Measurements from ENCODE around the gene OR52J3.
"Not testable (repeated sequence)": the region's sequence is repeated elsewhere in the genome, so short reads cannot be mapped to it uniquely, and the experiment has no call there.

OR52J3 gene

DNA sequence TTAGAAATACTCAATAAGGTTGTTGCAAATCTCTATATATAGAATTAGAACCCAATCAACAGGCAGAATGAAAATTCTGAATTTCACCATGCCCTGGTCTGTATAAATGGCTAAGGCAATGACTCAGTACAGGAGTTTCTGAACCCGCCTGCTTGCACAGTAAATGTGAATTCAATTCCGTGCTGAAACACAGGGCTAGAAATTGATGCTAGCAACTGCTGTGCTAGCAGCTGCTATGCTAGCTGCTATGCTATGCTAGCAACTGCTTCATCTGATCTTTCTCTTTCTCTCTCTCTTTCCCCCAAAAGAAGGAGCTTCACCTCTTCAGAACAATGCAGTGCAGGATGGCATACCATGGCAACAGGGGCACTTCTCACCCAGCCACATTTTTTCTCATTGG is 9.7 kb upstream of the OR52J3 start:
- H3K4me3 ChIP-seq (replicated peaks; ENCODE audit: low read depth, low read length): no peak overlapping the region
- no peak for DNase-seq (ENCODE audit: extremely low read depth, low read depth)
- TF ChIP-seq, protein P1, sequence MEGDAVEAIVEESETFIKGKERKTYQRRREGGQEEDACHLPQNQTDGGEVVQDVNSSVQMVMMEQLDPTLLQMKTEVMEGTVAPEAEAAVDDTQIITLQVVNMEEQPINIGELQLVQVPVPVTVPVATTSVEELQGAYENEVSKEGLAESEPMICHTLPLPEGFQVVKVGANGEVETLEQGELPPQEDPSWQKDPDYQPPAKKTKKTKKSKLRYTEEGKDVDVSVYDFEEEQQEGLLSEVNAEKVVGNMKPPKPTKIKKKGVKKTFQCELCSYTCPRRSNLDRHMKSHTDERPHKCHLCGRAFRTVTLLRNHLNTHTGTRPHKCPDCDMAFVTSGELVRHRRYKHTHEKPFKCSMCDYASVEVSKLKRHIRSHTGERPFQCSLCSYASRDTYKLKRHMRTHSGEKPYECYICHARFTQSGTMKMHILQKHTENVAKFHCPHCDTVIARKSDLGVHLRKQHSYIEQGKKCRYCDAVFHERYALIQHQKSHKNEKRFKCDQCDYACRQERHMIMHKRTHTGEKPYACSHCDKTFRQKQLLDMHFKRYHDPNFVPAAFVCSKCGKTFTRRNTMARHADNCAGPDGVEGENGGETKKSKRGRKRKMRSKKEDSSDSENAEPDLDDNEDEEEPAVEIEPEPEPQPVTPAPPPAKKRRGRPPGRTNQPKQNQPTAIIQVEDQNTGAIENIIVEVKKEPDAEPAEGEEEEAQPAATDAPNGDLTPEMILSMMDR (IDR thresholded peaks at IDR 0.05; ENCODE audit: low read depth, low read length, missing control alignments): no peak

DNA sequence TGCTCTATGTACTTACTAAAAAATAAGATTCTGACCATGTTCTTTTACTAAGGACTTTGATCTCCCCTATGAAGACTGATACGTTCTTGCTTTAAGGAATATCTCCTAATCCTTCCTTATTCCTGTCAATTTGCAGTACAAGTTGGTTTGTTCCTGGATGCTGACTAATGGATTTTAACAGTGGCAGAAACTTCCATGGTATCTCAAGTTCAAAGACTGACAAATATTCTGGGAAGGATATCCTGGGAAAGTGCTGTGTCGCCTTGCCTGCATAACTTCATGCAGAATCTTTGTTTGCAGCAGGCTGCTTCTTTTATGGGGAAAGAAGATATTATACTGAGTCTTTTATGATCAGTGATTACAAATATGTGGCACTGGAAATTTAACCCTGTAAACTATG is 8.4 kb upstream of the OR52J3 start:
- DNase-seq (ENCODE audit: extremely low read depth, low read depth): no peak
- TF ChIP-seq, protein P1 (IDR thresholded peaks at IDR 0.05; ENCODE audit: low read depth, low read length, missing control alignments): no peak
- no peak overlapping the region for H3K4me3 ChIP-seq (replicated peaks; ENCODE audit: low read depth, low read length)

DNA sequence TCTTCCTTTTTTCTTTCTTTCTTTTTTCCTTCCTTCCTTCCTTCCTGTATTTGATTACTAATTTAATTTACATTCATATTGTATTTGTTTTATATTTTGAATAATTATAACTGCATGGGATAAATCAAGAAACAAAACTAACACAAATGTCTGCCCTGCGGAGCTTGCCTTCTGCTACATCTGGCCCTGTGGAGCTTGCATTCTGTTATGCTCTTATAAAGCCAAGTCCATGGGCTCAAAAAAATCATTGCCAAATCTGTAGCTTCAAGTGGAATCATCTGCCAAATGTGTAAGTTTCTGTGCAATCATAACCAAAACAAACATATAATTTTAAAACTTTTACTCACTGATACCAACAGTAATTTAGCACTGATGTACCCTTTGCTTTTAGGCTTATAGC is 8.0 kb upstream of the OR52J3 start:
- DNase-seq (ENCODE audit: extremely low read depth, low read depth): no peak
- H3K4me3 ChIP-seq (replicated peaks; ENCODE audit: low read depth, low read length): no peak overlapping the region
- TF ChIP-seq, protein P1 (IDR thresholded peaks at IDR 0.05; ENCODE audit: low read depth, low read length, missing control alignments): no peak

DNA sequence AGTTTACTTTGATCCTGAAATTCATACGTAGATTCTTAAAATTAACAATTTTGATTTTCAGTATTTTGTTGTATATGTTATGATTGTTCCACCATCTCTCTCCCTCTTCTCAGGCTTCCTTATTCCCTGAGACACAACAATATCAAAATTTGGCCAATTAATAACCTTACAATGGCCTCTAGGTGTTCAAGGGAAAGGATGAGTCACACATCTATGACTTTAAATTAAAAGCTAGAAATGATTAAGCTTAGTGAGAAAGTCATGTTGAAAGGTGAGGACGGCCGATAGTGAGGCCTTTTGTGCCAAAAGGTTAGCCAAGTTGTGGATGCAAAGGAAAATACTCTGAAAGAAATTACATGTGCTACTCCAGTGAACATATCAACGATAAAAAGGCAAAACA is 5.5 kb upstream of the OR52J3 start:
- TF ChIP-seq, protein P1 (IDR thresholded peaks at IDR 0.05; ENCODE audit: low read depth, low read length, missing control alignments): no peak
- no peak for DNase-seq (ENCODE audit: extremely low read depth, low read depth)
- H3K4me3 ChIP-seq (replicated peaks; ENCODE audit: low read depth, low read length): no peak overlapping the region

DNA sequence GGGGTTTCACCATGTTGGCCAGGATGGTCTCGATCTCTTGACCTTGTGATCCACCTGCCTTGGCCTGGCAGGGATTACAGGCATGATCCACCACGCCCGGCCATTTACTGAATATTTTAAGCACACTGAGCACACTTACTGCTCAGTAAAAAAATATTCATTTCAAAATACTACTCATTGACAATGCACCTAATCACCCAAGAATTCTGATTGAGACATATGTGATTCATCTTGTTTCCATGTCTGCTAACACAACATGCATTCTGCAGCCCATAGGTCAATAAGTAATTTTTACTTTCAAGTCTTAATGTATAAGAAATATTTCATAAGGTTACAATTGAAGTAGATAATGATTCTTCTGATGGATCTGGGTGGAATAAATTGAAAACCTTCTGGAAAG is 4.2 kb upstream of the OR52J3 start:
- DNase-seq (ENCODE audit: extremely low read depth, low read depth): no peak
- no peak overlapping the region for H3K4me3 ChIP-seq (replicated peaks; ENCODE audit: low read depth, low read length)
- TF ChIP-seq, protein P1 (IDR thresholded peaks at IDR 0.05; ENCODE audit: low read depth, low read length, missing control alignments): no peak

DNA sequence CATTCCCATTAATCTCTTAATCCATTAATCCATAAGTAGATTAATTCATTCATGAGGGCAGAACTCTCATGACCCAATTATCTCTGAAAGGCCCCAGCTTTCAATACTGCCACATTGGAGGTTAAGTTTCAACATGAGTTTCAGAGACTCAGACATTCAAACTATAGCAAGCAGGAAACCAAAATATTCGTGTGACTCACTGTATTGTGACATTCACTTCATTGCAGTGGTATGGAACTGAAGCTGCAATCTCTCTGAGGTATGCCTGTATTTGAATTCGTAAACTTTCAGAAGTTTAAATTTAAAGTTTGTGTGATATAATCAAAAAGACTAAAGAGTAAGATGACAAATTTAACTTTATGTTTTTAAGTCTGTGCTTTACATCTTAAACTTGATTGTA is 2.9 kb upstream of the OR52J3 start:
- DNase-seq (ENCODE audit: extremely low read depth, low read depth): no peak
- TF ChIP-seq, protein P1 (IDR thresholded peaks at IDR 0.05; ENCODE audit: low read depth, low read length, missing control alignments): no peak
- no peak overlapping the region for H3K4me3 ChIP-seq (replicated peaks; ENCODE audit: low read depth, low read length)

DNA sequence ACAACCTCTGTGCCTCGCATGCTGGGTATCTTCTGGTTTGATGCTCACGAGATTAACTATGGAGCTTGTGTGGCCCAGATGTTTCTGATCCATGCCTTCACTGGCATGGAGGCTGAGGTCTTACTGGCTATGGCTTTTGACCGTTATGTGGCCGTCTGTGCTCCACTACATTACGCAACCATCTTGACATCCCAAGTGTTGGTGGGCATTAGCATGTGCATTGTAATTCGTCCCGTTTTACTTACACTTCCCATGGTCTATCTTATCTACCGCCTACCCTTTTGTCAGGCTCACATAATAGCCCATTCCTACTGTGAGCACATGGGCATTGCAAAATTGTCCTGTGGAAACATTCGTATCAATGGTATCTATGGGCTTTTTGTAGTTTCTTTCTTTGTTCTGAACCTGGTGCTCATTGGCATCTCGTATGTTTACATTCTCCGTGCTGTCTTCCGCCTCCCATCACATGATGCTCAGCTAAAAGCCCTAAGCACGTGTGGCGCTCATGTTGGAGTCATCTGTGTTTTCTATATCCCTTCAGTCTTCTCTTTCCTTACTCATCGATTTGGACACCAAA is 516 bp downstream of the OR52J3 start:
- TF ChIP-seq, protein P1 (IDR thresholded peaks at IDR 0.05; ENCODE audit: low read depth, low read length, missing control alignments): no peak
- H3K4me3 ChIP-seq (replicated peaks; ENCODE audit: low read depth, low read length): no peak overlapping the region
- DNase-seq (ENCODE audit: extremely low read depth, low read depth): no peak

DNA sequence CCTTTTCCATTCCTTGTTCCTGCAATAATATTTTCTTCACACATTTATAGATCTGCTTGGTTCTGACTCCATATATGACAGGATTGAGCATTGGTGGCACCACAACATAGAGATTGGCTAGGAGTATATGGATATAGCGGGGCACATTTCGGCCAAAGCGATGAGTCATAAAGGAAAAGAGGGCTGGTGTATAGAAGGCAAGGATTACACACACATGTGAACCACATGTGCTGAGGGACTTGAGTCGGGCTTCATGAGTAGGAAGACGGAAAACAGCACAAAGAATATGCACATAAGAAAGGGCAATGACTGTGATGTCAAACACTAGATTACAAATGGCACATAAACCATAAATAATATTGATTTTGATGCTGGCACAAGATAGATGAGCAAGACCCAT is 12.4 kb downstream of the OR52J3 start:
- DNase-seq (ENCODE audit: extremely low read depth, low read depth): peak; percentile 6

More for the DNA sequence above, 12.4 kb downstream of the OR52J3 start:
- H3K4me3 ChIP-seq (replicated peaks; ENCODE audit: low read depth, low read length): not testable (repeated sequence)

All from HFF-Myc (cell line).